T-helper 17 cell (primary cell): ENCODE measurements around the gene TRAPPC10. TPM values are rescaled to one million over a fixed set of nuclear protein-coding genes. Genes with fewer than 3 reads are reported as not detected.
A peak's percentile ranks its signal among the peaks of the same experiment; 100 is the strongest.

Experiments
- ATAC-seq: fragments of 150-1000 bp; cut with Tn5 transposase; 2 replicates; pipeline ENCODE4 v1.10.0; 2021; ENCODE audit warnings: mild to moderate bottlenecking, moderate library complexity
- DNase-seq, 3 donors: peaks; one replicate each; pipeline versions ENCODE4 v3.0.0 to v3.0.0-alpha.2; 2020 to 2021
- H3K9me3 ChIP-seq: one replicate; pipeline ENCODE4 v1.7.0; 2013; ENCODE audit warnings: low read length, mild to moderate bottlenecking; ENCODE audit not compliant: control insufficient read depth, poor library complexity, severe bottlenecking
- H3K27ac Mint-ChIP-seq: one replicate; pipeline ENCODE4 v1.8.0; 2022; ENCODE audit warnings: mild to moderate bottlenecking, moderate library complexity, mixed read lengths
- H3K27me3 Mint-ChIP-seq: one replicate; pipeline ENCODE4 v1.8.0; 2022; ENCODE audit warnings: mixed read lengths
- H3K36me3 Mint-ChIP-seq: one replicate; pipeline ENCODE4 v1.8.0; 2022; ENCODE audit warnings: low read depth, mixed read lengths
- H3K4me1 Mint-ChIP-seq: one replicate; pipeline ENCODE4 v1.8.0; 2022; ENCODE audit warnings: mild to moderate bottlenecking, mixed read lengths
- H3K4me3 Mint-ChIP-seq: one replicate; pipeline ENCODE4 v1.8.0; 2022; ENCODE audit warnings: mild to moderate bottlenecking, moderate library complexity, mixed read lengths
- total RNA-seq, 4 donors: library from RNA in 2 of 4; stranded (reverse) in 2 of 4; gene quantifications; one replicate each; pipeline ENCODE4 v1.2.3 and lab custom pipeline; 2022 to 2026

The TRAPPC10 gene
- total RNA-seq, 2 donors from 2014 or later: 107 to 122 TPM

DNA sequence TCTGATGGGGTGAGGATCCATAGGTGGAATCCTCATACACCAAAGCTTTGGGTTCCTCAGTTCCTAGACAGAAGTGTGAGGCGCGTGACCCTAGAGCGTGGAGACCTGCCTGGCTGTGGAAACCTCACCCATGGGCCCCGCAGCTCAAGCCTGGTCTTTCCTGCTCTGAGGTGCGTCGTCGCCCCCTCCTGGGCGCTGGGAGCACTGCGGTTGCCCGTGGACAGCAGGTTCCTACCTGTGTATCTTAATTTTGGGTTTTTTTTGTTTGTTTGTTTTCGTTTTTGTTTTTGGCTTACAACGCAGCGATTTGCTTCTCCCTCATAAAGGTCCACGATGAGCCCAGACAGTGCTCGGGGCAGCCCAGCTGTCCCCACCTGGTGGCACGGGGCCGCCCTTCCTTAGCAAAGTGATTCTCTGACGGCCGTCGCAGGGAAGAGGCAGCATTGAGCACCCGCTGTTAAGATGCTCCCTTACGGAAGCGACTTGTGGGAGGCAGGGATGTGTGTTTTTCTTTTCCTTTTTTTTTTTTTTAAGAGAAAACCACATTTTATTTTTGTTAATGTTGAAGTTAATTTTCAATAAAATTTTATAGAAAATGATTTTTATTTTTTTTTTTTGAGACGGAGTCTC, 36.5 kb upstream of the TRAPPC10 start:
- peaks cover 11% of the 10 kb centered on the region for H3K4me1 Mint-ChIP-seq
- no peaks in the 10 kb centered on the region for H3K27me3 Mint-ChIP-seq
- DNase-seq (peak; percentile 59 to 79 (median 64)), ATAC-seq (peak; percentile 94)
- H3K4me3 Mint-ChIP-seq: peak overlapping the region; percentile 25
- H3K36me3 Mint-ChIP-seq: peaks cover 3% of the 10 kb centered on the region
- H3K27ac Mint-ChIP-seq: peak overlapping the region; percentile 59
- no peaks in the 10 kb centered on the region for H3K9me3 ChIP-seq

DNA sequence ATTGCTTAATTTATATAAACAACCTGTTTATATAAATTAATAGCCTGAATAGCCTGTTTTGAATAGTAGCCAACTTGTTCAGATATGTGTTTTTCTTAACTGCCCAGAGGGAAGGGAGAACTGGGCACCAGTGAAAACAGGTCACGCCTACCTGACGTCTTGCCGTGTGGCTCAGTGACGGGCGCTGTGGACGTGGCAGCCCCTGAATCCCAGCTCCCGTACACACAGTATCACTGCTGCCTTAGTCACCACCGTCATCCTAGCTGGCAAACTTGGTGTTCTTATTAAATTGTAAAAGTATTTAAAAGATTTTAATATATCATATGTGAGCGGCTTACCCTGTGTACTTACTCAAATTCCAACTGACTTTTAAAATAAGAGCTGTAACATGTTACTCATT, 35.4 kb upstream of the TRAPPC10 start:
- no peaks in the 10 kb centered on the region for H3K27me3 Mint-ChIP-seq
- no peak for DNase-seq
- no peaks in the 10 kb centered on the region for H3K36me3 Mint-ChIP-seq
- no peaks in the 10 kb centered on the region for H3K9me3 ChIP-seq
- H3K27ac Mint-ChIP-seq: no peak overlapping the region
- no peak for ATAC-seq
- peaks cover 11% of the 10 kb centered on the region for H3K4me1 Mint-ChIP-seq
- no peak overlapping the region for H3K4me3 Mint-ChIP-seq

- ATAC-seq: no peak
- Mint-ChIP-seq H3K4me3 (no peak overlapping the region), H3K27ac (no peak overlapping the region), H3K36me3 (no peaks in the 10 kb centered on the region), H3K27me3 (no peaks in the 10 kb centered on the region), H3K4me1 (peaks cover 11% of the 10 kb centered on the region)
- no peak for DNase-seq
- no peaks in the 10 kb centered on the region for H3K9me3 ChIP-seq
These were observed 34.0 kb upstream of the TRAPPC10 start for GRCh38 chr21:43978060-43978459.

- Mint-ChIP-seq H3K36me3 (no peaks in the 10 kb centered on the region), H3K4me3 (no peak overlapping the region), H3K27ac (peak overlapping the region; percentile 27), H3K27me3 (no peaks in the 10 kb centered on the region), H3K4me1 (peaks cover 5% of the 10 kb centered on the region)
- DNase-seq: no peak
- ATAC-seq: no peak
- no peaks in the 10 kb centered on the region for H3K9me3 ChIP-seq
These were observed 32.5 kb upstream of the TRAPPC10 start for GRCh38 chr21:43979654-43980053.

DNA sequence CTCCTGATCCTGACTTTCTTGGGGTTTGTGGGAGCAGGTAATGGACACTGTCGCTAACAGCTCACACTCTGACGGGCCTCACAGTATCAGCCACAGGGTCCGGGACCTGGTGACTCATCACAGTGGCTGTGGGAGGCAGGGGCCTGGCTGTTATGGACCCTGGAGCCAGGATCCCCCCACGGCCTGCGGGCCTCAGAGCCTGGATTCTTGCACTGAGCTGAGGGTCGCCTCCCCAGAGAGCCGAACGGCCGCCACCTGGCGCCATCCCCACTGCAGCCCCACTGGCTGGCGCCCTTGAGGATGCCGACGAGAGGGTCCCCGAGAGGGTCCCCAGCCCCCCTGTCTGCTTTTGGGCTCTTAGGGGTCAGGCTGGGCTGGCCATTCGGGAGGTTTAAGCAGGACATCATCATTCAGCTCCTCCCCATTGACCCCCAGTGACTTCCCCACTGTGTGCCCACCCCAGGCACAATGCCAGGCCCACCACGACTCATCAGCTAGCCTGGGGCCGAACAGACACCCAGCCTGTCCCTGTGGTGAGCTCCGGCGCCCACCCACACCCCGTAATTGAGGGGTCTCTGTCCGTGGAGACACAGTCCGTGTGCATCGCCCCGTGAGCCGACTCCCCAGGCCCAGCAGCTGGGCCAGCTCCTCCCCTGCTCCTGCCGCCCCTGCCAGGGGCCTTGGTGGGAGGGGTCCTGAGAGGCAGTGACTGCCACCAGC, 30.8 kb upstream of the TRAPPC10 start:
- no peak for ATAC-seq
- Mint-ChIP-seq H3K27ac (no peak overlapping the region), H3K27me3 (no peaks in the 10 kb centered on the region), H3K4me1 (peaks cover 8% of the 10 kb centered on the region), H3K4me3 (no peak overlapping the region), H3K36me3 (no peaks in the 10 kb centered on the region)
- DNase-seq: no peak
- H3K9me3 ChIP-seq: no peaks in the 10 kb centered on the region

DNA sequence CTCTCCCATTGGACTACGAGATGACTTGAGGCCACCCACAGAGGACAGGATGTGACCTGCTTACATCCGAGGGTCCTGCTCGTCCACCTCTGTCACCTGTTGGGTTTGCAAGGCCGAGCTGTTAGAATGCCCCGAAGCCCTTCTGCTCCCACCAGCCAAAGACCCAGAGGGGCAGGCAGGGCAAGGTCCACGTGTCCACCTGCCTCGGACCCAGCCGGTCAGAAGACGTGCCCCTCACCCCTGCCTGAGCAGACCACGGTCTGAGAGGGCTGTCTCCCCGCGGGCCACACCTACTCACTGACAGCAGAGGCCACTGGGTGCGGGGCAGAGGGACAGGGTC, 30.3 kb upstream of the TRAPPC10 start:
- Mint-ChIP-seq H3K4me1 (peaks cover 12% of the 10 kb centered on the region), H3K27ac (no peak overlapping the region), H3K36me3 (no peaks in the 10 kb centered on the region), H3K27me3 (no peaks in the 10 kb centered on the region), H3K4me3 (no peak overlapping the region)
- ATAC-seq (no peak), DNase-seq (no peak)
- no peaks in the 10 kb centered on the region for H3K9me3 ChIP-seq

DNA sequence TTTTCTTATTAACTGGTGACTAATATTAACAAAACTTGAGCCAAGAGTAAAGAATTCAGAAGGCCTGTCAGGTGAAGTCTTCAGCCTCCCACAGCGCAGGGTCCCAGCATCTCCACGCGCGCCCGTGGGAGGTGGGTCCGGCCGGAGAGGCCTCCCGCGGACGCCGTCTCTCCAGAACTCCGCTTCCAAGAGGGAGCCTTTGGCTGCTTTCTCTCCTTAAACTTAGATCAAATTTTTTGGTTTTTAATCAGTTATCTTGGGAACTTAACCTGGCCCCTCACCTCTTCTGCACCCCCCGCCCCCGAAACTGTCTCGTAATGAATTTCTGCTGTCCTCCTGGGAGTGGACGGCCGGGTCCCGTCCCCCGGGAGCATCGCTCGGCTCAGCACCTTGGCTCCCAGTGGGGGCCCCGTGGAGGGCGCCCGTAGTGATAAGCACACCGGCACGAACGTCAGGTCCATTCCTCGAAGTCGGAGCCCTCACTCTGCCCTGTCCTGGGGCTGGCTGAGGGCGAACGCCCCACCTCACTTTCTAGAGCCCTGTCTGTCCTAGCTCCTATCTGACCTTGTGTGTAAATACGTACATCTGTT, 29.5 kb upstream of the TRAPPC10 start:
- H3K27me3 Mint-ChIP-seq: no peaks in the 10 kb centered on the region

GRCh38 chr21:43983390-43983789, 28.7 kb upstream of the TRAPPC10 start:
- Mint-ChIP-seq H3K27me3 (no peaks in the 10 kb centered on the region), H3K4me1 (peaks cover 12% of the 10 kb centered on the region), H3K4me3 (no peak overlapping the region), H3K36me3 (no peaks in the 10 kb centered on the region), H3K27ac (no peak overlapping the region)
- no peak for DNase-seq
- no peak for ATAC-seq
- no peaks in the 10 kb centered on the region for H3K9me3 ChIP-seq

More for the DNA sequence above, 29.5 kb upstream of the TRAPPC10 start:
- peaks cover 12% of the 10 kb centered on the region for H3K4me1 Mint-ChIP-seq
- H3K27ac Mint-ChIP-seq: no peak overlapping the region
- no peaks in the 10 kb centered on the region for H3K9me3 ChIP-seq
- no peak for ATAC-seq
- H3K4me3 Mint-ChIP-seq: no peak overlapping the region
- no peak for DNase-seq
- no peaks in the 10 kb centered on the region for H3K36me3 Mint-ChIP-seq

- H3K27ac Mint-ChIP-seq: no peak overlapping the region
- no peak for ATAC-seq
- DNase-seq: no peak
- no peak overlapping the region for H3K4me3 Mint-ChIP-seq
- H3K9me3 ChIP-seq: no peaks in the 10 kb centered on the region
- H3K36me3 Mint-ChIP-seq: no peaks in the 10 kb centered on the region
- H3K27me3 Mint-ChIP-seq: no peaks in the 10 kb centered on the region
- peaks cover 12% of the 10 kb centered on the region for H3K4me1 Mint-ChIP-seq
These were observed 28.2 kb upstream of the TRAPPC10 start for GRCh38 chr21:43983860-43984420.

GRCh38 chr21:43984905-43985689, 27.0 kb upstream of the TRAPPC10 start:
- no peaks in the 10 kb centered on the region for H3K9me3 ChIP-seq
- H3K36me3 Mint-ChIP-seq: no peaks in the 10 kb centered on the region
- ATAC-seq: no peak
- H3K27me3 Mint-ChIP-seq: no peaks in the 10 kb centered on the region
- H3K4me1 Mint-ChIP-seq: peaks cover 12% of the 10 kb centered on the region
- H3K4me3 Mint-ChIP-seq: no peak overlapping the region
- DNase-seq: no peak
- H3K27ac Mint-ChIP-seq: peak overlapping the region; percentile 8

- Mint-ChIP-seq H3K4me1 (peaks cover 12% of the 10 kb centered on the region), H3K27ac (peak overlapping the region; percentile 8), H3K4me3 (no peak overlapping the region), H3K27me3 (no peaks in the 10 kb centered on the region), H3K36me3 (no peaks in the 10 kb centered on the region)
- no peaks in the 10 kb centered on the region for H3K9me3 ChIP-seq
- no peak for DNase-seq
- ATAC-seq: peak; percentile 18
These were observed 26.3 kb upstream of the TRAPPC10 start for GRCh38 chr21:43985690-43986251.

DNA sequence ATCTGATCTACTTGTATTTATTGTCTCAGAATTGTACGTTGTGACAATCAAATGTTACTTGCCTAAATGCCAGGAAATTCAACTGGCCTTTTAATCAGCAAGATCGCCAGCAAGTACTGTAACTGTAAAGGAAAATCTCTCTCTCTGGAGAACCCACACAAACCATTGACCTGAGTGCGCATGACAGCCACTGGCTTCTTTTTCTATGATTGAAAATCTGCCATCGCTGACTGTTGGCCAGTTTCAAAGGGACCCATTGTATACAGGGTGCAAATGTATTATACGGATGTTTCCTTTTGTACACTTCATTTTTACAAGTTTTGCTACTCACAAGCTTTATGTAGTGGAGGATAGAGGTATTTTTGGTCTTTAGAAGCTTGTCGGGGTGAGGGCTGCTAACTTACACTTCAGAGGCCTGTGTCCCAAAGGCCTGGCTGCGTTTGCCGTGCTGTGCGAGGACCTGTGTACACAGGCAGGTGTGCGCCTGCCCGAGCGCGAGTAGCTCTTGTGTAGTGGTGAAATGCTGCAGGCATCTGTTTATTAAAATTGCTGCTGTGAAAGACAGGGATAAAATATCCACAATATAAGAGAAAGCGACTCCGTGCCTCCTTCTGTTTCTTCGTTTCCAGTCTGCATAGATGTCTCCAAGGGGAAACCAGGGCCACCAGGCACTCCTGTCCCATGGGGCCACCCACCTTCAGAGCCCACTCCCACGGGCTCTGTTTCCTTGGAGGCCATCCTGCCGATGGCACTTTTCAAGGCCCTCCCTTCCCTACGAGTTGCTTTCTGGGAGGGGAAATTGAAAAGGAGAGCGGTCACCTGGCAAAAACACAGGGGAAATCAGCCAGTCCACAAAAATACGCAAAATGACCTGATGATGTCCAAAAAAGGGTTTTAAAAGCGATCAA, 25.3 kb upstream of the TRAPPC10 start:
- DNase-seq (no peak), ATAC-seq (no peak)
- Mint-ChIP-seq H3K4me3 (no peak overlapping the region), H3K36me3 (no peaks in the 10 kb centered on the region), H3K27me3 (no peaks in the 10 kb centered on the region), H3K27ac (no peak overlapping the region), H3K4me1 (peaks cover 12% of the 10 kb centered on the region)
- H3K9me3 ChIP-seq: no peaks in the 10 kb centered on the region
